GM18511 (cell line): ENCODE measurements around the gene PLEKHO1.
"Not testable (repeated sequence)": the region's sequence is repeated elsewhere in the genome, so short reads cannot be mapped to it uniquely, and the experiment has no call there.

ENCODE experiments used
- ATAC-seq: cut with Tn5 transposase; IDR thresholded peaks from one replicate; pipeline ENCODE4 v1.9.1; 2021; ENCODE audit warnings: mild to moderate bottlenecking, moderate library complexity; ENCODE audit not compliant: unreplicated experiment

PLEKHO1 gene, protein sequence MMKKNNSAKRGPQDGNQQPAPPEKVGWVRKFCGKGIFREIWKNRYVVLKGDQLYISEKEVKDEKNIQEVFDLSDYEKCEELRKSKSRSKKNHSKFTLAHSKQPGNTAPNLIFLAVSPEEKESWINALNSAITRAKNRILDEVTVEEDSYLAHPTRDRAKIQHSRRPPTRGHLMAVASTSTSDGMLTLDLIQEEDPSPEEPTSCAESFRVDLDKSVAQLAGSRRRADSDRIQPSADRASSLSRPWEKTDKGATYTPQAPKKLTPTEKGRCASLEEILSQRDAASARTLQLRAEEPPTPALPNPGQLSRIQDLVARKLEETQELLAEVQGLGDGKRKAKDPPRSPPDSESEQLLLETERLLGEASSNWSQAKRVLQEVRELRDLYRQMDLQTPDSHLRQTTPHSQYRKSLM

DNA sequence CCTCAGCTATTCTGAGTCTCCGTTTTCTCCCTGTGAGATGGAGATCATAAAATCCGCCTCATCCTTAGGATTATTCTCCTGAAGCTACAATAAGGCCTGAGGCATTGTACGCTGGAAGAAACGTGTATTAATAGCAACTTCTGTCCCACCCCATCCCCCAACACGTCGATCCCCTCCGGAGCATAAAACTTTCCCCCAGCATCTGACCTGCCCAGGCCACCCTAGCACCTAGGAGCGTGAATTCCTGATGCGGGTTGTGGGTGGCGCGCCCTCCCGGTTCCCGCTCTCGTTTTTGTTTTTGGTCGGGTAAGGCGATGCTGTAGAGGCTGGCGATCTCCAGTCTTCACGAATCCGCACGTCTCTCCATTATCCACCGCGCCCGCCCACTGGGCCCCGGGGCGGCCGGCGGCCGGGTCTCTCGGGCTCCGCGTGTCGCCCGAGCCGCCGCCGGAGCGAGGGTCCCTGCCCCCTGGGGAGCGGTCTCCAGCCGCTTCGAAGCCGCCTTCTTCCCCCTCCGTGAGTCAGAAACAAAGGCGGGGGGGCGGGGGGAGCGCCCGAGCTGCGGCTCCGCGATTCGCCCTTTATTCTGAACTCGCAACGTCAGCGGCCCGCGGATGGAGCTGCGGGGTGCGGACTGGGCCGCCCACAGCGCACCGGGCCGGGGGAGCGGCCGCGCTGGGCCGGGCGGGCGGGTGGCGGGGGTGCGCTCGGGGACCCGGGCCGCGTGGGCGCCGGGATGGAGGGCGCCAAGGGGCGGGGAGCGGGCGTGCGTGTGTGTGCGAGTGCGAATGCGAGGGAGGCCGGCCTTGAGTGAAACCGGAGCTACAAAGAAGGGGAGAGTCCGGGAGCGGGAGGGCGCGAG, at the start of gene PLEKHO1:
Gene PLEKHO1, plus strand, starts transcription at position 646 of the 862 bp plus-strand sequence. CDS start 342 bp downstream, outside the sequence.
- ATAC-seq = peak; percentile 52

DNA sequence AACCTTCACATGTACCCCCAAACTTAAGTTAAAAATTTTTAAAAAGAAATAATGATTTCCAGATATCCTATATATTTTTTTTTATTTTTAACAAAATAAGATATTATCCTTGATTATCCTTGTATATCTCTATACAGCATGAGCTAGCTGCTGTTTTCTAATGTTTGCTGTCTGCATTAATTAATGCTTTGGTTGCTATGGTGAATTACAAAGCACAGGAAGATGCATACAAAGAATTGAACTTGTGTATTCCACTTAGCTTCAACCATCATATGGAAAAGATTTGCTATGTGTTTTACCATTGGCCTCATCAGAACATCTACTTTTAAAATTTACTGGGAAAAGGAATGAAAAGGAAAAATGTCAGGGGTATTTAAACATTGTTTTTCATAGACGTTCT, 46.7 kb upstream of the PLEKHO1 start:
- ATAC-seq = no peak

DNA sequence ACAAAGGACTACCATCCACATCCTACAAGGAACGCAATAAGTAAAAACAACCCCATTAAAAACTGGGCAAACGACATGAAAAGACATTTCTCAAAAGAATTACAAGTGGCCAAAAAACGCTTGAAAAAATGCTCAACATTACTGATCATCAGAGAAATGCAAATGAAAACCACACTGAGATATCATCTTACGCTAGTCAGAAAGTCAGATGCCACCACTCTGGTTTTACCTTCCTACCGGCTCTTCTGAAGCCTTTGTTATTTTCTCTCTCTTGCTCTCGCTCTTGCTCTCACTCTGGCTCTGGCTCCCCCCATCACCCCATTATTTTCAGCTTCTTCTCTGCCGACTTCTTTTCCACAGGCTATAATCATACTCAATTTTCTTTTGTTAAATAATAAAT, 43.4 kb upstream of the PLEKHO1 start:
- no peak for ATAC-seq

DNA sequence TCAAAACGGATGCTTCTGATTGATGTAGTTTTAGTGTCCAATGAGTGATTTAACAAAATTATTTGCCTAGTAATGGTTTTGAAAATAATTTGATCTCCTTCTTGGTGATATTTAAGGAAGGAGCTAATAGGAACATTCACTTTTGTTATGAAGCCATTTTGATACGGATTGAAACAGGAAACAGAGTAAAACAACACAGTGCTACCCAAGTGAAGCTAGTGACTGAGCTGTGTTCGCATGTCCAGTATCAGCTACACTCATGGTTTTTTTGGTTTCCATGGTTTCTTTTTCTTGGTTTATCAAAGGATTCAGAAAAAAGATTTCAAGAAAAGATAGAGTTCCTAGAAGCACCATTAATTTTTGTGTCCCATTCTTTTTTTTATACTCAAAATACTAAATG, 40.1 kb upstream of the PLEKHO1 start:
- ATAC-seq = no peak

DNA sequence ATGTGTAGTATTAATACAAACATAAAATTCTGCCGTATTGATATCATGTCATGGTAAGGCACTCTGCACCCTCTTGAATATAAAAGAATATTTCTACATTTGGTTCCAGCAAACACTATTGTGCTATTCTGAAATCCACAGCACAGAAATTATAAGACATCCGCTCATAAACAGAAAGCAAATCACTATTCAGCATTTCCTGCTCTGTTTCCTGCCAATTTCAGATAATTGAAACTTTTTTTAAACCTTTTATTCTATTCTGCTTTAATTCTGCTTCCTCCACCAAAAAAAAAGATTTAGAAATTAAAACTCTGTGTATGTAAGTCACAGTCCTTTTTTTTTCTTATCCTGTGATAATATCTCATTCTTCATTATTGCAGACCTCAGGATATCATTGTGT, 39.6 kb upstream of the PLEKHO1 start:
- ATAC-seq = no peak

DNA sequence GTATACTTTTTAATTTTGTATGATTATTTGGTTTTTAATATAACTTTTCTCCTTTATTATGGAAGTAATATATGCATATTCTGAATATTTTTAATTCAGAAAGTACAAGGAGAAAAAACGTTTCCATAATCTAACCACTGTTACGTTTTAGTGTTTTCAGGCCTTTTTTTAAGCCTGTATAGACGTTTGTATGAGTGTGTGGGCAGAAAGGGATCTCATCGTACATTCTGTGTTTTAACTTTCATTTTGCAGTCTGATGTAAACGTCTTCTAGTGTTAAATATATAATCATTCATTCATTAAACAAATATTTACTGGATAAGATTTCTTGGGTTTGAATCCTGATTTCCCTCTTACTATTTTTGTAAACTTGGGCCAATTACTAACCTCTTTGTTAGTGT, 38.0 kb upstream of the PLEKHO1 start:
- no peak for ATAC-seq

DNA sequence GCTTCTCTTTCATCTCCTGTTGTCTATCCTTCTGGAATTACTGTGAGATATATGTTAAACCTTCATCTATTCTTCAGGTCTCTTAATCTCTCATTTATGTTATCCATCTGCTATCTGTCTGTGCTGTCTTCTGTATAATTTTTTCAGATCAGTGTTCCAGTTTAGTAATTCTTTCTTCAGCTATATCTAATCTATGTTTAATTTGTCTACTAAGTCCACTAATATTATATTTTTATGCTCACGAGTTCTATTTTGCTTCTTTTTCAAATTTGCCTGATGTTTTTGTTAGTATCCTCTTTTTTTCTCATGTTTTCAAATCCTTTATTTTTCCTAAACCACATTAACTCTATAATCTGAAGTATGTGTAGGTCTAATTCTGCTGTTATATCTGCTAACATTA, 34.6 kb upstream of the PLEKHO1 start:
- ATAC-seq = no peak

DNA sequence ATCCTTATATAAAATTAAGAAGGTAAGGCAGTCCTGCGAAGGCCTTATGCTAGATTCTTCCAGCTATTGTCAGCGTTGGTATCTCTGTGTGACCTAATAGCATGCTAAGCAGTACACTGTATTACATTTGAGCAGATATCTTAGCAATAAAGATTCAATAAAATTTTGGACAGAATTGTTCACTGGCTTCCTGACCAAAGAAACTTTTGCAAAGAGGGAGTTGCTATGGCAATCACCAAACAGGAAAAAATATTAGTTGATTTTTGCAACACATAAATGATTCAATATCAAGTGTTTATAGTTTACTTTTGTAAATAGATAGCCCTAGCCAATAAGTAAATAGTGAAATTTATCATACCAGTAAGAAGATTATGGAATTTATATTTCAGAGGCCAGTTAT, 31.0 kb upstream of the PLEKHO1 start:
- no peak for ATAC-seq

DNA sequence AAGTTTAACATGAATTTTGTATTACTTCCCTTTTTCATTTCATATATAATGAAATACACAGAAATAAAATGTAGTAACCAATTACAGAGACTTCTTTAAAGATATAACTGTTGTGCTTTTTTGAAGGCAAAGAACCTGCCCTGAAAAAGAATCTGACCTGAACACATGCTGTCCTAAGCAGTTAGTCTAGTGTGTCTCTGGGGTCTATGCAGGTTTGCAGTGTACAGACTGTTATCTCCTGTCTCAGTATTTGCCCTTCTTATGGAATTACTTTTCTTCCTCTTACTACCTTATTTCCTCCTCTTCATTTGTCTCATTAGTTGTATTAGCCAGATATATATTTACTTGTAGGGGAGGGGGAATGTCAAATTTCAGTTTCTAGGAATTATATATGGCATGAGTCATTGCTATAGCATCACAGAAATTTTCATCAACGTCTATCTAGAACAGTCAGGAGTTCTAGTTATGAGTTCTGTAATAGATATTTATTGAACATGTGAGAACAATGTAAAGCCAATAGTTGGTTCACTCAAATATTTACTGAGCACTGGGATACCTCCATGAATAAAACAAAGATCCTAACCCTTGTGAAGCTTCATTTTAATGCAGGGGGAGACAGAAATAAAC, 28.4 kb upstream of the PLEKHO1 start:
- ATAC-seq = no peak

DNA sequence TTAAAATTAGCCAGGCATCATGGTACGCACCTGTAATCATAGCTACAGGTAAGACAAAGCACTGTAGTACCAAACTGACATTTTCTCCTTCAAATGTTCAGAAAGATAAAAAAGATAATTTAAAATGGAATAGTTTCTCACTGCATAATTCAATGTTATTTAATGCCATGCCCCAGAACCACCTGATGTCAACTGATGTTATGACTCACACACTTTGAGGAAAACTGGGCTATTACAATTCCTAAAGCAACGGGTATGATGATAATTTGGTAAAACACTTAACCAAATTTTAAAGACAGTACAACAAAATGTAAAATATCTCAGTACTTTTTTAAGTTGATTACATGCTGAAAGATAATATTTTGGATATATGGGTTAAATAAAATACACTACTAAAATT, 22.9 kb upstream of the PLEKHO1 start:
- ATAC-seq = no peak

DNA sequence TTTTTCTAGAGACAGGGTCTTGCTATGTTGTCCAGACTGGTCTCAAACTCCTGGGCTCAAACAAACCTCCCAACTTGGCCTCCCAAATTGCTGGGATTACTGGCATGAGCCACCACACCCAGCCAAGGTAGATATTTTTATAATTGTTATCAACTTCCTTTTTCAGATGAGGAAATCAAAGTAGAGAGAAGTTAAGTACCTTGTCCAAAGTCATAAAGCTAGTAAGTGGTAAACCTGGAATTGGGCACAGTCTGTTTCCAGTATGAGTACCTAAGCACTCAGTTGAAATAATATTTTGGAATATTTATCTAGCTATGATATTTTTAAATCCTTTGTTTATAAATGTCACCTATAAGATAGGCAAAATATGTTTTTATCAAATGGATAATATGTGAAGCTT, 22.3 kb upstream of the PLEKHO1 start:
- ATAC-seq = no peak

DNA sequence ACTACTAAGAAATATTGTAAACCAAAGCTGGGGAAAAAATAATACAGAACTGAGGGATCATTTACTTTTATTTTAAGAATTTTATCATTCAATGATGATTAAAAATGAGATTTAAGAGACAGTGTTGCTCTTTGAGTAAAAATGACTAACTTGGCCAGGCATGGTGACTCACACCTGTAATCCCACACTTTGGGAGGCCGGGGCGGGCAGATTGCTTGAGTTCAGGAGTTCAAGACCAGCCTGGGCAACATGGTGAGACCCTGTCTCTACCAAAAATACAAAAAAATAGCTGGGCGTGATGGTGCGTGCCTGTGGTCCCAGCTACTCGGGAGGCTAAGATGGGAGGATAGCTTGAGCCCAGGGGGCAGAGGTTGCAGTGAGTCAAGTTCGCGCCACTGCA, 21.8 kb upstream of the PLEKHO1 start:
- no peak for ATAC-seq

DNA sequence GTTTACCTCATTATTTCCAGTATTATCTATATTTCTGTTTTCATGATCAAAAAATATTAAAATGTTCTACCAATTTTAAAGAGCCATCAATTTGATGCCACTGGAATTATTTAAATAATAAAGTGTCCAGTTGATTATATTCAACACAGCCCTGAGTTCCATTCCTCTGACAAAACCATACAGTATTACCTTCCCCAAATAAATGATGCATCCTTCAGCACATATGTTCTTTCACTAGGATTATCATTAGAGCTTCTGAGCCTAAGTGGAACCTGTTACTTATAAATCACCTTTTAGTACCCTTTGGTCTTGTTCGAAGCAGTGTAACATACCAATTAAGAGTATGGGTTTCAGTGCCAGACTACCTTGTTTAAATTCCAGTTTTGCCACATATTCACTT, 17.3 kb upstream of the PLEKHO1 start:
- ATAC-seq = no peak

DNA sequence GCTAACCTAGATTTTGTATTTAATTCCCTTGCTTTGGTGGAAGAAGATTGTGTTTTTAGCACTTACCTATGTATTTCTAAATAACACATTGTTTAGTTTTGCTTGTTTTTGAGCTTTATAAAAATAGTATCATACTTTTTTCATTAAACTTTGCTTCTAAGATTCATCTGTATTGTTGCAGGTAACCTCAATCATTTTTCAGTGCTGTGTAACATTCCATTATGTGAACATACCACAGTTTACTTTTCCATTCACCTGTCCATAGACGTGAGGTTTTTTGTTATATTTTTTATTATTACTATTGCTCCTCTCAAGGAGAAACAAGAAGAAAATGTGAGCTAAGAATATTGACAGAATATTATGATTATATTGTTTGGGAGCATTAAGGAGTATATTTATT, 15.2 kb upstream of the PLEKHO1 start:
- no peak for ATAC-seq

DNA sequence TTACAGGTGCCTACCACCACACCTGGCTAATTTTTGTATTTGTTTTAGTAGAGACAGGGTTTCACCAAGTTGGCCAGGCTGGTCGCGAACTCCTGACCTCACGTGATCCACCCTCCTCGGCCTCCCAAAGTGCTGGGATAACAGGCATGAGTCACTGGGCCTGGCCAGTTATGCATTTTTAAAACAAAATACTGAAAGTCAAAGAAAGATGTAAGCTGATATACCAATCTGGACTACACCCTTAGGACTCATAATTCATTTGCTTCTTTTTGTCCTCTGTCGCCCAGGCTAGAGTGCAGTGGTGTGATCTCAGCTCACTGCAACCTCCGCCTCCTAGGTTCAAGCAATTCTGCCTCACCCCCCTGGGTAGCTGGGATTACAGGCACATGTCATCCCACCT, 14.3 kb upstream of the PLEKHO1 start:
- not testable (repeated sequence) for ATAC-seq

DNA sequence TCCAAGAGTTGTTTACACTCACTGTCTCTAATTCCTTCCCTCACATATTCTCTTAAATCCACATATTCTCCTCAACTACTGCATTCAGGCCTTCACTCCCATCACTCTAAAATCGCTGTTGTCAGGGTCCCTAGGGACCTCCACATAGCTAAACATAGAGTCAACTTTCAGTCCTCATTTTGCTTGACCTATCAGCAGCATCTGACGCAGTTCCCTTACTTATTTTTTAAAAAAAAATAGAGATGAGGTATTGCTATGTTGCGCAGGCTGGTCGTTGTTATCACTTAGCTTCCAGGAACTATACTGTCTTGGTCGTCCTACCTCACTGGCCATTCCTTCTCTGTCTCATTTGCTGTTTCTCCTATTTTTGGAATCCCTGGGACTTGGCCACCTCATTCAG, 11.7 kb upstream of the PLEKHO1 start:
- no peak for ATAC-seq

DNA sequence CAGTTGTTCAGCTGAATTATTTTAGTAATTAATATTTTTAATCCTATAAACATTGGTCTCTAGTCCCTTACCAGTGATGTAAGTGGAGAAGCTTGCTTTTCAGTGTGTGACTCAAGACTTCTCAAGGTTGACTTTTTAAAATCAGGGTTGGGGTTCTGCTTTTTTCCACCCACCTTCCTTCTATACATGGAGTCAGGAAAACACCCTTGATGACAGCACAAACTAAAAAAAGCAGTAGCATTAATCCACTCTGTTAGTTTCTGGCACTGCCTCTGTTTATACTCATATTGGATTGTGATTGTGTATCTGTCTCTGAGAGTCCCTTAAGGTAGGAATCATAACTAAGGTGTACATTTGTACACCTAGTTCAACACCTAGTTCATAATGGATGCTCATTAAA, 8.3 kb upstream of the PLEKHO1 start:
- ATAC-seq = no peak

DNA sequence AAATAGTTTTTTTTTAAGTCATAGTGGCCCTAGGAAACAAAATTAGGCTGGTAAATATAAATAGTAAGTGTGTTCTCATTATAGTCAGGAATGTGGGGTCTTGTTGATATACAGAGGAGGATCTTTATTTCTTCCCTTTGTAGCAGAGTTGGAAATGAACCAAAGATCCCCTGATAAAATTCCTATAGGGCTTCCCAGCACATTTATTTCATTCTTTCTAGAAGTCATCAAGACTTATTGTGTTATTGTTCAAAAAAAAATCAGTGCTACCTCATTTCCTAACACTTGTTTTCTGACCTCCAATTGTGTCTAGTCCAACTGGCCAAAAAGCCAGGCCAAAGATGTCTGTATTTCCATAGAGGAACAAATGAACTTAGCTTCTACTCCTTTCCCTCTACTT, 7.6 kb upstream of the PLEKHO1 start:
- ATAC-seq = no peak

DNA sequence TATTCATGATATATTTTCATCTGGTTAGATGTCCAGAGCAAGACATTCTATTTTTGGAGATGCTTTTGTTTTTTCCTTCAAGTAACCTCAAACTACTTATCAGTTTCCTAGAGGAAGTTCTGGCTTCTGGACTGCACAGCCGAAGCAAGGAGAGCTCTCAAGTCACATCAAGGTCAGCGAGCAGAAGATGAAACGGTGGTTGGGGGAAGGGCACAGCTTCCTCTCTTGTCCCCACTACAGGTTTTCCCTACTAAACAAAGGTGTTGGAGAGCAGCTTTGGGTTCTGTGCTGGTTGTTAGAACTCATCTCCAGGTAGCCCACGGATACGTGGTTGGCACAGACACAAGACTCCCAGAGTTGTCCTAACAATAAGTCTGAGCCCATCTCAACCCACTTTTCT, 5.1 kb upstream of the PLEKHO1 start:
- no peak for ATAC-seq

DNA sequence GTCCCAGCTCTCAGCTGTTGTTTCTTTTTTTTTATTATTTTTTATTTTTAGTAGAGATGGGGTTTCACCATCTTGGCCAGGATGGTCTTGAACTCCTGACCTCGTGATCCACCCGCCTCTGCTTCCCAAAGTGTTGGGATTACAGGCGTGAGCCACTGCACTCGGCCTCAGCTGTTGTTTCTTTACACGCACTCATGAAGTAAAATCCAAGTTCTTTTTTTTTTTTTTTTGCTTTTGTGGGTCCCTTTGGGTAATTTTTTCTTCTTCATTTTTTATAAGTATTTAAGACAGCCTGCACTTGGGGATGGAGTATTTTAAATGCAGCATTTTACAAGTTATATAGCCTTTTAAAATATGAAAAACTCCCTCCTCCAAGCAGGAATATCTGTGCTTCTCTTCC, 3.7 kb upstream of the PLEKHO1 start:
- not testable (repeated sequence) for ATAC-seq

DNA sequence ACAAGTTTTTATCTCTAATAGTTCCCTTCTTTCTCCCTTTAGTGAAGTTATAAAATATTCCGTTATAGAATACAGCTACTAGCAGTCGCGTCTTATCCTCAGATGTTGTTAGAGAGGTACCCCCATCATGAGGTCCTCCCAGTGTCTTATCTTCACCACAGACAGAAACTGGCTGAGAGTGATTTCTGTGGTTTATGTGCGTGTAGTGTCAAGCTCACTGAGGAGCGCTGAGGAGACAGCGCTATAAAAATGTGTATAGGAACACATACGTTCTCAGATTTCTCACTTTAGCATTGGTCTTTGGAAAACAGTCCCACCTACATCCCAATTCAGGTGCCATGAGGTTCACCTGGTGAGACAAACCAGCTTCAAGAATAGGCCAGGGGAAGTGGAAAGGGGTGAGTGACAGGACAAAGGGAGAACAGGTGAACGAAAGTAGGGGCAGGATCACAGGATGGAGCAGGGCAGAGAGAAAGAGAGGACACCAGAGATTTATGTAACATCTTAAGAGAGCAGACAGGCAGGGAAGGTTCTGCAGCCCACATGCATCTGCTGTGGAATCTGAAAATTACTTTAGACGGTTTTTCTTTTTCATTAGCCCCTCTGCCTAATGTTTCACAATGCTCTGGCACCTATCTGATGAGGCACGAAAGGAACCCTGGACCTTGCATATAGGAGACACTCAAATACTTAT, 2.7 kb upstream of the PLEKHO1 start:
- ATAC-seq = no peak
